Skeletal muscle tissue (tissue), 4 donors: ENCODE results near the gene ANO6. TPM values are rescaled to one million over a fixed set of nuclear protein-coding genes. Genes with fewer than 3 reads are reported as not detected.

Experiments
- H3K27ac ChIP-seq: one replicate; pipeline ENCODE4 v1.7.0; 2013; ENCODE audit warnings: mild to moderate bottlenecking, low read depth, low read length, inconsistent platforms
- H3K27me3 ChIP-seq, 3 donors: one replicate each; pipeline ENCODE4 v1.7.0; 2013; ENCODE audit warnings: low read length in 3 of 3; ENCODE audit not compliant: control insufficient read depth in 3 of 3, insufficient read depth in 3 of 3
- H3K36me3 ChIP-seq, 3 donors: one replicate each; pipeline ENCODE4 v1.7.0; 2013; ENCODE audit warnings: low read length in 3 of 3; ENCODE audit not compliant: control insufficient read depth in 3 of 3, insufficient read depth in 3 of 3
- H3K4me1 ChIP-seq, 3 donors: one replicate each; pipeline ENCODE4 v1.7.0; 2013; ENCODE audit warnings: low read length in 3 of 3, mild to moderate bottlenecking in 3 of 3; ENCODE audit not compliant: control insufficient read depth in 3 of 3, insufficient read depth in 3 of 3
- H3K4me3 ChIP-seq, 3 donors: one replicate each; pipeline ENCODE4 v1.7.0; 2013; ENCODE audit warnings: low read length in 3 of 3
- H3K9ac ChIP-seq, 3 donors: one replicate each; pipeline ENCODE4 v1.7.0; 2013; ENCODE audit warnings: low read length in 3 of 3, mild to moderate bottlenecking in 3 of 3, moderate library complexity in 2 of 3, low read depth in 1 of 3
- H3K9me3 ChIP-seq, 3 donors: one replicate each; pipeline ENCODE4 v1.7.0; 2013; ENCODE audit warnings: low read length in 3 of 3; ENCODE audit not compliant: control insufficient read depth in 3 of 3
- total RNA-seq: library from RNA; depleted of rRNA; stranded (reverse); fragments of >200 nt; gene quantifications from one replicate; pipeline ENCODE4 v1.2.3, GENCODE V29; 2014
- donor health status: Osteomylitis.

The ANO6 gene
- total RNA-seq, 1 donor from 2014 or later, result 50.6 TPM

- Histone ChIP-seq H3K4me1 (peaks cover 21 to 34% (median 23%) of the 10 kb centered on the region in 3 donors), H3K4me3 (no peak overlapping the region), H3K9ac (no peak overlapping the region), H3K36me3 (peaks cover 0 to 2% (median 0%) of the 10 kb centered on the region in 3 donors), H3K27ac (peak overlapping the region; percentile 34), H3K9me3 (no peaks in the 10 kb centered on the region), H3K27me3 (no peaks in the 10 kb centered on the region)
Observed at GRCh38 chr12:45298721-45299692, 83.1 kb downstream of the ANO6 start.

GRCh38 chr12:45302621-45303369, 86.9 kb downstream of the ANO6 start:
- no peak overlapping the region for H3K4me3 ChIP-seq
- no peak overlapping the region for H3K9ac ChIP-seq
- H3K36me3 ChIP-seq, result peaks cover 0 to 5% (median 2%) of the 10 kb centered on the region in 3 donors
- no peaks in the 10 kb centered on the region for H3K27me3 ChIP-seq
- peak overlapping the region; percentile 9 for H3K27ac ChIP-seq
- H3K9me3 ChIP-seq, result no peaks in the 10 kb centered on the region
- H3K4me1 ChIP-seq, result peaks cover 40 to 60% (median 45%) of the 10 kb centered on the region in 3 donors

GRCh38 chr12:45303945-45304344, 88.0 kb downstream of the ANO6 start:
- H3K9ac ChIP-seq, result no peak overlapping the region
- H3K4me1 ChIP-seq, result peaks cover 40 to 62% (median 41%) of the 10 kb centered on the region in 3 donors
- H3K4me3 ChIP-seq, result no peak overlapping the region
- no peaks in the 10 kb centered on the region for H3K9me3 ChIP-seq
- no peaks in the 10 kb centered on the region for H3K27me3 ChIP-seq
- H3K27ac ChIP-seq, result peak overlapping the region; percentile 71
- H3K36me3 ChIP-seq, result peaks cover 0 to 5% (median 2%) of the 10 kb centered on the region in 3 donors

GRCh38 chr12:45304514-45305178, 88.8 kb downstream of the ANO6 start:
- peak overlapping the region in 1 of 3 donors; percentile 1 for H3K4me3 ChIP-seq
- H3K27me3 ChIP-seq, result no peaks in the 10 kb centered on the region
- H3K9me3 ChIP-seq, result no peaks in the 10 kb centered on the region
- H3K9ac ChIP-seq, result peak overlapping the region in 1 of 3 donors; percentile 45
- peaks cover 0 to 5% (median 2%) of the 10 kb centered on the region in 3 donors for H3K36me3 ChIP-seq
- H3K4me1 ChIP-seq, result peaks cover 41 to 61% (median 44%) of the 10 kb centered on the region in 3 donors
- peak overlapping the region; percentile 71 for H3K27ac ChIP-seq

- H3K9ac ChIP-seq, result no peak overlapping the region
- peak overlapping the region; percentile 71 for H3K27ac ChIP-seq
- peak overlapping the region in 1 of 3 donors; percentile 14 for H3K4me3 ChIP-seq
- peaks cover 0 to 5% (median 2%) of the 10 kb centered on the region in 3 donors for H3K36me3 ChIP-seq
- H3K4me1 ChIP-seq, result peaks cover 52 to 71% (median 52%) of the 10 kb centered on the region in 3 donors
- no peaks in the 10 kb centered on the region for H3K27me3 ChIP-seq
- H3K9me3 ChIP-seq, result no peaks in the 10 kb centered on the region
Observed at GRCh38 chr12:45305907-45306306, 90.0 kb downstream of the ANO6 start.

GRCh38 chr12:45309836-45310626, 94.1 kb downstream of the ANO6 start:
- peaks cover 5 to 6% (median 6%) of the 10 kb centered on the region in 3 donors for H3K36me3 ChIP-seq
- no peaks in the 10 kb centered on the region for H3K27me3 ChIP-seq
- peak overlapping the region in 2 of 3 donors; percentile 8 to 11 for H3K9ac ChIP-seq
- peak overlapping the region; percentile 52 for H3K27ac ChIP-seq
- peak overlapping the region in 1 of 3 donors; percentile 0 for H3K4me3 ChIP-seq
- H3K4me1 ChIP-seq, result peaks cover 38 to 42% (median 38%) of the 10 kb centered on the region in 3 donors
- no peaks in the 10 kb centered on the region for H3K9me3 ChIP-seq

GRCh38 chr12:45310627-45310968, 94.7 kb downstream of the ANO6 start:
- H3K27me3 ChIP-seq, result no peaks in the 10 kb centered on the region
- H3K9ac ChIP-seq, result peak overlapping the region in 2 of 3 donors; percentile 8 to 11
- H3K27ac ChIP-seq, result peak overlapping the region; percentile 52
- H3K4me1 ChIP-seq, result peaks cover 33 to 37% (median 34%) of the 10 kb centered on the region in 3 donors
- no peaks in the 10 kb centered on the region for H3K9me3 ChIP-seq
- no peak overlapping the region for H3K4me3 ChIP-seq
- H3K36me3 ChIP-seq, result peaks cover 4 to 8% (median 7%) of the 10 kb centered on the region in 3 donors

- no peaks in the 10 kb centered on the region for H3K9me3 ChIP-seq
- no peaks in the 10 kb centered on the region for H3K27me3 ChIP-seq
- H3K4me1 ChIP-seq, result peaks cover 26 to 31% (median 26%) of the 10 kb centered on the region in 3 donors
- no peak overlapping the region for H3K4me3 ChIP-seq
- H3K27ac ChIP-seq, result no peak overlapping the region
- H3K9ac ChIP-seq, result no peak overlapping the region
- H3K36me3 ChIP-seq, result peaks cover 4 to 11% (median 7%) of the 10 kb centered on the region in 3 donors
Observed at GRCh38 chr12:45312012-45312411, 96.1 kb downstream of the ANO6 start.

- Histone ChIP-seq H3K9me3 (no peaks in the 10 kb centered on the region), H3K36me3 (peaks cover 4 to 11% (median 7%) of the 10 kb centered on the region in 3 donors), H3K9ac (no peak overlapping the region), H3K27ac (no peak overlapping the region), H3K4me3 (no peak overlapping the region), H3K4me1 (peaks cover 9 to 14% (median 11%) of the 10 kb centered on the region in 3 donors), H3K27me3 (no peaks in the 10 kb centered on the region)
Observed at GRCh38 chr12:45314770-45315169, 98.9 kb downstream of the ANO6 start.
